PFSK-1 (cell line): ENCODE data around the gene VENTX.

Source experiments
- FOXP2 ChIP-seq: optimal IDR thresholded peaks from 2 replicates; pipeline ENCODE3; 2011; ENCODE audit warnings: borderline replicate concordance, control low read depth, inconsistent platforms; ENCODE audit not compliant: insufficient read depth; ENCODE audit errors: extremely low read length, extremely low read depth
- POLR2AphosphoS5 ChIP-seq: IDR thresholded peaks from 2 replicates; pipeline ENCODE4 v1.6.1; 2012; ENCODE audit warnings: low read depth, mild to moderate bottlenecking, control low read depth, low read length, moderate library complexity
- REST ChIP-seq, 2 experiments: IDR thresholded peaks; 2 replicates each; pipeline versions ENCODE4 v1.6.1 to v1.8.0; 2011 to 2012; ENCODE audit warnings: low read depth in 2 of 2, low read length in 2 of 2, control low read depth in 1 of 2, inconsistent platforms in 1 of 2, mild to moderate bottlenecking in 1 of 2, moderate library complexity in 1 of 2; ENCODE audit not compliant: insufficient read depth in 1 of 2
- SIN3A ChIP-seq: IDR thresholded peaks from 2 replicates; pipeline ENCODE4 v1.6.1; 2012; ENCODE audit warnings: mild to moderate bottlenecking, low read length, moderate library complexity, borderline replicate concordance; ENCODE audit not compliant: insufficient read depth
- TAF1 ChIP-seq: IDR thresholded peaks from 2 replicates; pipeline ENCODE4 v1.6.1; 2012; ENCODE audit warnings: low read length, control low read depth, borderline replicate concordance; ENCODE audit not compliant: insufficient read depth

Gene VENTX

GRCh38 chr10:133225707-133226191, 11.9 kb upstream of the VENTX start:
- no peak for TF ChIP-seq FOXP2
- TF ChIP-seq SIN3A = no peak
- TF ChIP-seq REST (IDR thresholded peaks at IDR 0.05; ENCODE audit: insufficient read depth in 1 of 2, low read depth in 2 of 2, low read length in 2 of 2) = no peak
- no peak for TF ChIP-seq POLR2AphosphoS5

- TF ChIP-seq SIN3A (no peak), FOXP2 (no peak)
Observed at GRCh38 chr10:133226251-133226808, 11.3 kb upstream of the VENTX start.

GRCh38 chr10:133227256-133227655, 10.4 kb upstream of the VENTX start:
- TF ChIP-seq POLR2AphosphoS5 (no peak), FOXP2 (no peak), SIN3A (no peak), REST (IDR thresholded peaks at IDR 0.05; ENCODE audit: insufficient read depth in 1 of 2, low read depth in 2 of 2, low read length in 2 of 2) (no peak), TAF1 (no peak)

GRCh38 chr10:133229265-133230043, 8.2 kb upstream of the VENTX start:
- TF ChIP-seq FOXP2 (no peak), SIN3A (no peak), TAF1 (no peak), POLR2AphosphoS5 (no peak)

- TF ChIP-seq SIN3A = no peak
- TF ChIP-seq TAF1 = no peak
- no peak for TF ChIP-seq POLR2AphosphoS5
- no peak for TF ChIP-seq REST (IDR thresholded peaks at IDR 0.05; ENCODE audit: insufficient read depth in 1 of 2, low read depth in 2 of 2, low read length in 2 of 2)
- TF ChIP-seq FOXP2 = no peak
Observed at GRCh38 chr10:133230044-133230361, 7.7 kb upstream of the VENTX start, which contains the start of gene UTF1. Gene UTF1, plus strand, starts transcription at chr10:133230217. Its CDS starts 72 bp downstream, at chr10:133230289.
